Endothelial cell of umbilical vein (primary cell): Measurements from ENCODE around the gene DPYD. TPM values are rescaled to one million over a fixed set of nuclear protein-coding genes. Genes with fewer than 3 reads are reported as not detected.

Experiments
- BruUV-seq: library from RNA; stranded (reverse); fragments of 400-500 nt; replicated peaks from 2 replicates; lab custom pipeline; 2021; lab: Mats Ljungman, UMichigan
- CTCF ChIA-PET: fragments of 300-600, 350-600 bp; sonication (Branson Sonifier 250); formaldehyde crosslinking; loops from one replicate; lab custom pipeline; 2021; ENCODE audit warnings: antibody characterized with exemption, inconsistent platforms; lab: Charles Lee
- POLR2A ChIA-PET: fragments of 300-600, 350-600 bp; sonication (Branson Sonifier 250); formaldehyde crosslinking; loops from one replicate; lab custom pipeline; 2021; ENCODE audit warnings: antibody characterized with exemption, inconsistent platforms; lab: Charles Lee
- DNase-seq: peaks from one replicate; pipeline ENCODE4 v3.0.0-alpha.2; 2011; ENCODE audit warnings: low read depth, low spot score
- FAIRE-seq: peaks from 2 replicates; lab custom pipeline; 2011; peaks lifted over from hg19 to GRCh38; lab: Jason Lieb, UNC
- H2AFZ ChIP-seq: 2 replicates; pipeline ENCODE4 v1.6.0; 2012; ENCODE audit warnings: low read depth, low read length, control low read depth, inconsistent platforms
- H3K27ac ChIP-seq: 2 replicates; pipeline ENCODE4 v1.5.1; 2011; ENCODE audit warnings: low read depth, mild to moderate bottlenecking, control low read depth, low read length, moderate library complexity; ENCODE audit not compliant: insufficient read depth
- H3K27me3 ChIP-seq, 2 experiments: 2 replicates each; pipeline versions ENCODE4 v1.6.0 to v1.6.1; 2011; ENCODE audit warnings: low read length in 2 of 2, mixed read lengths in 1 of 2; ENCODE audit not compliant: control insufficient read depth in 2 of 2, insufficient read depth in 2 of 2
- H3K36me3 ChIP-seq, 2 experiments: 2 replicates in 1 of 2; 3 replicates in 1 of 2; pipeline ENCODE4 v1.5.1; 2011; ENCODE audit warnings: low read length in 2 of 2, mild to moderate bottlenecking in 1 of 2, moderate library complexity in 1 of 2; ENCODE audit not compliant: control insufficient read depth in 2 of 2, insufficient read depth in 2 of 2; ENCODE audit errors: extremely low read depth in 1 of 2
- H3K4me1 ChIP-seq: 3 replicates; pipeline ENCODE4 v1.5.1; 2011; ENCODE audit warnings: mild to moderate bottlenecking, low read length; ENCODE audit not compliant: control insufficient read depth, insufficient read depth; ENCODE audit errors: extremely low read depth
- H3K4me2 ChIP-seq: 2 replicates; pipeline ENCODE4 v1.6.1; 2011; ENCODE audit warnings: low read length, control low read depth, mixed read lengths; ENCODE audit not compliant: insufficient read depth
- H3K4me3 ChIP-seq, 3 experiments: fragments of 200-600 bp in 1 of 3; sonication (generic), shearing (Covaris generic) in 1 of 3; replicated peaks in 1 of 3; 2 replicates each; pipeline ENCODE4 v1.5.1; 2011 to 2016; ENCODE audit warnings: control low read depth in 3 of 3, low read length in 3 of 3, mild to moderate bottlenecking in 2 of 3, inconsistent platforms in 1 of 3, low read depth in 1 of 3, moderate library complexity in 1 of 3; ENCODE audit not compliant: insufficient read depth in 1 of 3
- H3K79me2 ChIP-seq: 2 replicates; pipeline ENCODE4 v1.6.0; 2012; ENCODE audit warnings: low read length, inconsistent platforms; ENCODE audit not compliant: control insufficient read depth, insufficient read depth
- H3K9ac ChIP-seq: replicated peaks from 2 replicates; pipeline ENCODE3; 2011; ENCODE audit warnings: low read length, control low read depth; ENCODE audit not compliant: insufficient read depth; ENCODE audit errors: extremely low read depth
- H3K9me1 ChIP-seq: replicated peaks from 3 replicates; pipeline ENCODE4 v1.6.0; 2011; ENCODE audit warnings: mild to moderate bottlenecking, low read length; ENCODE audit not compliant: control insufficient read depth, insufficient read depth; ENCODE audit errors: extremely low read depth
- H3K9me3 ChIP-seq: replicated peaks from 2 replicates; pipeline ENCODE4 v1.5.1; 2012; ENCODE audit warnings: low read length, inconsistent platforms; ENCODE audit not compliant: control insufficient read depth, insufficient read depth
- H4K20me1 ChIP-seq: replicated peaks from 2 replicates; pipeline ENCODE3; 2011; ENCODE audit warnings: mild to moderate bottlenecking, low read length; ENCODE audit not compliant: control insufficient read depth, insufficient read depth; ENCODE audit errors: extremely low read depth
- CTCF ChIP-seq, 2 donors: IDR thresholded peaks; 1 replicate in 1 of 2; 2 replicates in 1 of 2; pipeline ENCODE4 v1.5.1; 2011; ENCODE audit warnings: low read length in 2 of 2, mild to moderate bottlenecking in 2 of 2, moderate library complexity in 2 of 2, control low read depth in 1 of 2, inconsistent platforms in 1 of 2, low read depth in 1 of 2; ENCODE audit not compliant: insufficient read depth in 1 of 2; ENCODE audit errors: extremely low read depth in 1 of 2
- EZH2 ChIP-seq: IDR thresholded peaks from 2 replicates; pipeline ENCODE4 v1.6.1; 2012; ENCODE audit warnings: borderline replicate concordance, low read depth, mild to moderate bottlenecking, moderate library complexity, low read length, inconsistent platforms; ENCODE audit not compliant: severe bottlenecking
- FOS ChIP-seq: IDR thresholded peaks from 2 replicates; pipeline ENCODE4 v1.6.1; 2011; ENCODE audit warnings: mild to moderate bottlenecking, low read length, moderate library complexity, borderline replicate concordance; ENCODE audit not compliant: insufficient read depth
- GATA2 ChIP-seq: IDR thresholded peaks from 2 replicates; pipeline ENCODE4 v1.7.0; 2011; ENCODE audit warnings: low read depth, mild to moderate bottlenecking, moderate library complexity, mixed read lengths, low read length; ENCODE audit not compliant: insufficient read length, insufficient read depth
- JUN ChIP-seq: IDR thresholded peaks from 2 replicates; pipeline ENCODE4 v1.6.1; 2011; ENCODE audit warnings: borderline replicate concordance, low read depth; ENCODE audit not compliant: insufficient read length, insufficient read depth
- MYC ChIP-seq: IDR thresholded peaks from one replicate; pipeline ENCODE4 v1.6.1; 2011; ENCODE audit warnings: mild to moderate bottlenecking, low read depth, low read length
- POLR2A ChIP-seq: IDR thresholded peaks from 2 replicates; pipeline ENCODE4 v1.6.1; 2012; ENCODE audit warnings: low read depth, mild to moderate bottlenecking, control low read depth, low read length
- POLR2AphosphoS5 ChIP-seq: IDR thresholded peaks from 2 replicates; pipeline ENCODE4 v1.6.1; 2012; ENCODE audit warnings: low read depth, mild to moderate bottlenecking, control low read depth, low read length, moderate library complexity; ENCODE audit not compliant: insufficient read depth
- dilution Hi-C: fragments of 300-500 bp; cut with MboI; formaldehyde crosslinking; loops from one replicate; pipeline ENCODE4 v1.15.0; 2019; ENCODE audit warnings: low sequenced_read_pairs; ENCODE audit not compliant: extremely low pct_ligation_motif_present
- intact Hi-C: fragments of 100-400 bp; cut with micrococcal nuclease; formaldehyde crosslinking; loops from one replicate; pipeline ENCODE4 v1.10.0; 2022
- polyA plus RNA-seq, 4 experiments: library from polyadenylated mRNA; depleted of rRNA in 3 of 4; stranded (reverse) in 3 of 4; unstranded in 1 of 4; fragments of >200 nt; gene quantifications; 2 replicates each; pipeline versions ENCODE4 v1.2.1 to v1.2.3, GENCODE V29; 2011 to 2012; ENCODE audit warnings: missing spikeins in 1 of 4
- total RNA-seq: library from RNA; stranded (reverse); gene quantifications from 2 replicates; pipeline ENCODE4 v1.2.3, GENCODE V29; 2021
- TF ChIP-seq, protein P1 (sequence below): IDR thresholded peaks from 2 replicates; pipeline ENCODE4 v1.6.1; 2011; ENCODE audit not compliant: insufficient read depth, insufficient read length

DPYD gene
- total and polyA plus RNA-seq, 2 donors (not counting 3 experiments of a cell fraction or from before 2014, with no cell fraction given) = 4.6 to 15.1 TPM

DNA sequence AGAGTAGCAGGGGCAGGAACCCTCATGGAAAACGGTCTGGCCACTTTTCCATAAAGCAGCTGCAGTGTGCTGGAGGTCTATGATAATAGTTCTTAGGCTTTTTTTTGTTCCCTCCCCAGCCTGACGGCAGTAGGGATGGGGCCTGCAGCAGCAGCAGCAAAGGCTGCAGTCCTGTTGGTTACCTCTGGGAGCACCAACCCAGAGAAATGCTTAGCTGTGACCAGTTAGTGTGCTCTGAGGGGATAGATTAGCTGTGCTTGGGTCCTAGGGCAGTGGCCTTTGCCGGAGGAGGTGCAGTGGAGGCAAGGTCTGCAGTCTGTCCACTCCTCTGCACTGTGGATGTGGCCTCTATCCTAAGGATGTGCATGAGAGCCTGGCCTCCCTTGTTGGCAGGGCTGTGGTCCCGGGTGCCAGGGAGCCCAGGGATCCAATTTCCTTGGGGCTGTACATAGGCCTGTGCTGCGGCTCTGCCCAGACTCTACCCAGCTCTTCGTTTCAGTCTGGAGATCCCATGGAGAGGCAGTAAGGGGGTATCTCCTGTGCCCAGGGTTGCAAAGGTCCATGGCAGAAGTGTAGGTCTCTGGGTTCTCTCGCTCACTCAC lies 876.6 kb downstream of the DPYD start:
- H3K4me2 ChIP-seq = no peak overlapping the region
- TF ChIP-seq JUN = no peak
- H3K36me3 ChIP-seq = no peaks in the 10 kb centered on the region
- no peaks in the 10 kb centered on the region for H3K9me3 ChIP-seq
- no peaks in the 10 kb centered on the region for H3K79me2 ChIP-seq
- no peak overlapping the region for H3K27ac ChIP-seq
- DNase-seq (no peak), FAIRE-seq (no peak)
- no peak overlapping the region for H3K9ac ChIP-seq
- POLR2A ChIA-PET = no interaction called here
- H2AFZ ChIP-seq = no peak overlapping the region
- intact Hi-C loops = no loop called here
- no peaks in the 10 kb centered on the region for H4K20me1 ChIP-seq
- H3K4me1 ChIP-seq = no peaks in the 10 kb centered on the region
- no TSS peak for BruUV-seq
- CTCF ChIA-PET = no interaction called here
- no peaks in the 10 kb centered on the region for H3K27me3 ChIP-seq
- no peaks in the 10 kb centered on the region for H3K9me1 ChIP-seq
- H3K4me3 ChIP-seq = no peak overlapping the region
- dilution Hi-C loops = no loop called here

DNA sequence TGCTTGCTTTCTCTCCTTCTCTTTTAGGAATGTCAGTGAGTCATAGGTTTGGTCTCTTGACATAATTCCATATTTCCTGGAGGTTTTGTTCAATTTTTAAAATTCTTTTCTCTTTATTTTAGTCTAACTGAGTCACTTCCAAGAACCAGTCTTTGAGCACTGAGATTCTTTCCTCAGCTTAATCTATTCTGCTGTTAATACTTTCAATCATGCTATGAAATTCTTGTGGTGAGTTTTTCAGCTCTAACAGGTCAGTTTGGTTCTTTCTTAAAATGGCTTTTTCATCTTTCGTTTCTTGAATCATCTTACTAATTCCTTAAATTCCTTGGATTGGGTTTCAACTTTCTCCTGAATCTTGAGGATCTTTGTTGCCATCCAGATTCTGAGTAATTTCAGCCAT lies 878.3 kb downstream of the DPYD start:
- no peaks in the 10 kb centered on the region for H4K20me1 ChIP-seq
- H3K4me3 ChIP-seq = no peak overlapping the region
- ChIA-PET CTCF (no interaction called here), POLR2A (no interaction called here)
- no peak overlapping the region for H3K27ac ChIP-seq
- H3K9ac ChIP-seq = no peak overlapping the region
- no peaks in the 10 kb centered on the region for H3K9me1 ChIP-seq
- H2AFZ ChIP-seq = no peak overlapping the region
- no peak for FAIRE-seq
- no peak overlapping the region for H3K4me2 ChIP-seq
- dilution Hi-C loops = no loop called here
- no peaks in the 10 kb centered on the region for H3K27me3 ChIP-seq
- intact Hi-C loops = no loop called here
- BruUV-seq = no TSS peak
- H3K9me3 ChIP-seq = no peaks in the 10 kb centered on the region
- H3K4me1 ChIP-seq = no peaks in the 10 kb centered on the region
- H3K36me3 ChIP-seq = no peaks in the 10 kb centered on the region
- H3K79me2 ChIP-seq = no peaks in the 10 kb centered on the region
- no peak for DNase-seq
- no peak for TF ChIP-seq CTCF (IDR thresholded peaks at IDR 0.05; ENCODE audit: extremely low read depth in 1 of 2, insufficient read depth in 1 of 2, low read depth in 1 of 2, low read length in 2 of 2)
- TF ChIP-seq EZH2 = no peak
- TF ChIP-seq FOS = no peak
- no peak for TF ChIP-seq GATA2
- TF ChIP-seq MYC = no peak
- TF ChIP-seq POLR2A = no peak
- no peak for TF ChIP-seq JUN
- no peak for TF ChIP-seq POLR2AphosphoS5
- TF ChIP-seq, protein P1, sequence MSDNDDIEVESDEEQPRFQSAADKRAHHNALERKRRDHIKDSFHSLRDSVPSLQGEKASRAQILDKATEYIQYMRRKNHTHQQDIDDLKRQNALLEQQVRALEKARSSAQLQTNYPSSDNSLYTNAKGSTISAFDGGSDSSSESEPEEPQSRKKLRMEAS = no peak
